Neural progenitor cell (in vitro differentiated cells): ENCODE data around the gene TGDS. TPM values are rescaled to one million over a fixed set of nuclear protein-coding genes. Genes with fewer than 3 reads are reported as not detected.

ENCODE experiments used
- DNase-seq: peaks from one replicate; pipeline ENCODE4 v3.0.0-alpha.2; 2016; ENCODE audit warnings: low spot score
- H2AFZ ChIP-seq: fragments of 200-600 bp; sonication (generic); replicated peaks from 2 replicates; pipeline ENCODE4 v1.6.1; 2016; ENCODE audit warnings: antibody characterized with exemption
- H3F3A ChIP-seq: fragments of 200-600 bp; sonication (generic); 2 replicates; pipeline ENCODE4 v1.6.1; 2016; ENCODE audit warnings: antibody characterized with exemption, low read depth
- H3K27ac ChIP-seq: fragments of 200-600 bp; sonication (generic); 2 replicates; pipeline ENCODE4 v1.5.1; 2016; ENCODE audit warnings: mild to moderate bottlenecking
- H3K27me3 ChIP-seq: fragments of 200-600 bp; sonication (generic); 2 replicates; pipeline ENCODE4 v1.6.1; 2016; ENCODE audit warnings: mild to moderate bottlenecking, moderate library complexity
- H3K36me3 ChIP-seq: fragments of 200-600 bp; sonication (generic); 2 replicates; pipeline ENCODE4 v1.5.1; 2016
- H3K4me1 ChIP-seq: fragments of 200-600 bp; sonication (generic); 2 replicates; pipeline ENCODE4 v1.6.1; 2016; ENCODE audit warnings: mixed run types
- H3K4me2 ChIP-seq: fragments of 200-600 bp; sonication (generic); 2 replicates; pipeline ENCODE4 v1.6.1; 2016
- H3K4me3 ChIP-seq: fragments of 200-600 bp; sonication (generic); 2 replicates; pipeline ENCODE4 v1.5.1; 2016
- H3K79me2 ChIP-seq: fragments of 200-600 bp; sonication (generic); 2 replicates; pipeline ENCODE4 v1.6.1; 2016; ENCODE audit warnings: low read depth
- H3K9ac ChIP-seq: fragments of 200-600 bp; sonication (generic); 2 replicates; pipeline ENCODE4 v1.6.1; 2016
- H3K9me3 ChIP-seq: fragments of 200-600 bp; sonication (generic); 2 replicates; pipeline ENCODE4 v1.5.1; 2016; ENCODE audit warnings: low read depth
- H4K20me1 ChIP-seq: fragments of 200-600 bp; sonication (generic); 2 replicates; pipeline ENCODE4 v1.6.1; 2016; ENCODE audit warnings: low read depth
- H3K27ac Mint-ChIP-seq: 3 replicates; pipeline ENCODE4 v1.8.0; 2021; ENCODE audit warnings: mixed read lengths
- H3K27me3 Mint-ChIP-seq: 2 replicates; pipeline ENCODE4 v1.8.0; 2022; ENCODE audit warnings: low read depth, mild to moderate bottlenecking, inconsistent platforms, moderate library complexity, mixed read lengths; ENCODE audit not compliant: insufficient read depth
- H3K36me3 Mint-ChIP-seq: 3 replicates; pipeline ENCODE4 v1.8.0; 2021; ENCODE audit warnings: mixed read lengths
- H3K4me1 Mint-ChIP-seq: 3 replicates; pipeline ENCODE4 v1.8.0; 2021; ENCODE audit warnings: mixed read lengths
- H3K4me3 Mint-ChIP-seq: 3 replicates; pipeline ENCODE4 v1.8.0; 2021; ENCODE audit warnings: mild to moderate bottlenecking, moderate library complexity, mixed read lengths
- H3K9me3 Mint-ChIP-seq: 3 replicates; pipeline ENCODE4 v1.8.0; 2020; ENCODE audit warnings: mixed read lengths
- CTCF ChIP-seq: fragments of 200-600 bp; sonication (generic); IDR thresholded peaks from 2 replicates; pipeline ENCODE4 v1.5.1; 2017; ENCODE audit warnings: antibody characterized with exemption, mild to moderate bottlenecking
- EZH2 ChIP-seq: fragments of 200-600 bp; sonication (generic); IDR thresholded peaks from 2 replicates; pipeline ENCODE4 v1.6.1; 2017; ENCODE audit warnings: antibody characterized with exemption, mild to moderate bottlenecking, moderate library complexity
- EZH2phosphoT487 ChIP-seq: fragments of 200-600 bp; sonication (generic); IDR thresholded peaks from 2 replicates; pipeline ENCODE4 v1.6.1; 2017; ENCODE audit warnings: antibody characterized with exemption
- total RNA-seq: library from RNA; depleted of rRNA; stranded (reverse); fragments of >200 nt; gene quantifications from 2 replicates; pipeline ENCODE4 v1.2.3, GENCODE V29; 2015; ENCODE audit warnings: low replicate concordance

Gene TGDS
- total RNA-seq, 1 donor from 2014 or later: 41.2 TPM

DNA sequence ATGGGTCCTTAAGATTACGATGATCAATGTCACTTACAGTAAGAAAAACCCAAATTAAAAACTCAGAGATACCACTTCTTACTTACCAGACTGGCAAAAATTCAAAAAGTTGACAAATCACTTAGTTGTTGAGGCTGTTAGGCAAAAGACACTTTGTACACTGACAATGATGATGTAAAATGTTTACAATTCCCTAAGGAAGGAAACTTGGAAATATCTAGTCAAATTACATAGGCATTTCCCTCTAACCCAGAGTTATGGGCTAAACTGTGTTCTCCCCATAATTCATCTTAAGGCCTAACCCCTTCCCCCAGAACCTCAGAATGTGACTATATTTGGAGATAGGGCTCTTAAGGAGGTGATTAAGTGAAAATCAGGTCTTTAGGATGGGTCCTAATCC lies 12.0 kb downstream of the TGDS start:
- Histone ChIP-seq H3K4me1 (no peaks in the 10 kb centered on the region), H3K4me2 (no peak overlapping the region), H3K4me3 (no peak overlapping the region), H3K9me3 (no peaks in the 10 kb centered on the region), H3K27ac (no peak overlapping the region), H3F3A (no peaks in the 10 kb centered on the region), H3K79me2 (peaks cover 5% of the 10 kb centered on the region), H3K27me3 (no peaks in the 10 kb centered on the region), H4K20me1 (no peaks in the 10 kb centered on the region), H3K9ac (no peak overlapping the region), H2AFZ (no peak overlapping the region), H3K36me3 (peaks cover 20% of the 10 kb centered on the region)
- Mint-ChIP-seq H3K9me3 (peaks cover 9% of the 10 kb centered on the region), H3K27ac (no peak overlapping the region), H3K4me3 (no peak overlapping the region), H3K27me3 (no peaks in the 10 kb centered on the region), H3K4me1 (no peaks in the 10 kb centered on the region), H3K36me3 (peaks cover 52% of the 10 kb centered on the region)
- TF ChIP-seq EZH2: no peak
- no peak for TF ChIP-seq CTCF
- no peak for TF ChIP-seq EZH2phosphoT487
- DNase-seq: no peak

GRCh38 chr13:94579063-94579462 lies 16.9 kb downstream of the TGDS start:
- no peaks in the 10 kb centered on the region for H3F3A ChIP-seq
- H3K9ac ChIP-seq: no peak overlapping the region
- TF ChIP-seq EZH2phosphoT487: no peak
- no peak for TF ChIP-seq CTCF
- no peak for TF ChIP-seq EZH2
- H3K36me3 ChIP-seq: peaks cover 44% of the 10 kb centered on the region
- peaks cover 4% of the 10 kb centered on the region for H3K9me3 Mint-ChIP-seq
- H3K4me3 ChIP-seq: no peak overlapping the region
- no peak overlapping the region for H3K27ac ChIP-seq
- H3K36me3 Mint-ChIP-seq: peaks cover 40% of the 10 kb centered on the region
- no peak for DNase-seq
- no peak overlapping the region for H3K27ac Mint-ChIP-seq
- no peaks in the 10 kb centered on the region for H3K27me3 Mint-ChIP-seq
- H3K79me2 ChIP-seq: no peaks in the 10 kb centered on the region
- no peaks in the 10 kb centered on the region for H3K4me1 ChIP-seq
- no peaks in the 10 kb centered on the region for H3K9me3 ChIP-seq
- H3K27me3 ChIP-seq: no peaks in the 10 kb centered on the region
- no peaks in the 10 kb centered on the region for H3K4me1 Mint-ChIP-seq
- H4K20me1 ChIP-seq: no peaks in the 10 kb centered on the region
- H2AFZ ChIP-seq: no peak overlapping the region
- no peak overlapping the region for H3K4me3 Mint-ChIP-seq
- H3K4me2 ChIP-seq: no peak overlapping the region

GRCh38 chr13:94569615-94570014 lies 26.3 kb downstream of the TGDS start:
- peaks cover 34% of the 10 kb centered on the region for H3K36me3 Mint-ChIP-seq
- Histone ChIP-seq H3K4me3 (no peak overlapping the region), H3K9me3 (no peaks in the 10 kb centered on the region), H3K27me3 (no peaks in the 10 kb centered on the region), H3K4me1 (no peaks in the 10 kb centered on the region), H3K79me2 (no peaks in the 10 kb centered on the region), H3K9ac (no peak overlapping the region), H3K36me3 (peaks cover 4% of the 10 kb centered on the region), H3K27ac (no peak overlapping the region), H4K20me1 (no peaks in the 10 kb centered on the region), H2AFZ (no peak overlapping the region), H3F3A (no peaks in the 10 kb centered on the region), H3K4me2 (no peak overlapping the region)
- H3K27me3 Mint-ChIP-seq: peaks cover 5% of the 10 kb centered on the region
- no peak overlapping the region for H3K27ac Mint-ChIP-seq
- no peak for TF ChIP-seq EZH2phosphoT487
- no peak for TF ChIP-seq EZH2
- no peak for TF ChIP-seq CTCF
- no peak overlapping the region for H3K4me3 Mint-ChIP-seq
- DNase-seq: no peak
- no peaks in the 10 kb centered on the region for H3K4me1 Mint-ChIP-seq
- H3K9me3 Mint-ChIP-seq: no peaks in the 10 kb centered on the region

DNA sequence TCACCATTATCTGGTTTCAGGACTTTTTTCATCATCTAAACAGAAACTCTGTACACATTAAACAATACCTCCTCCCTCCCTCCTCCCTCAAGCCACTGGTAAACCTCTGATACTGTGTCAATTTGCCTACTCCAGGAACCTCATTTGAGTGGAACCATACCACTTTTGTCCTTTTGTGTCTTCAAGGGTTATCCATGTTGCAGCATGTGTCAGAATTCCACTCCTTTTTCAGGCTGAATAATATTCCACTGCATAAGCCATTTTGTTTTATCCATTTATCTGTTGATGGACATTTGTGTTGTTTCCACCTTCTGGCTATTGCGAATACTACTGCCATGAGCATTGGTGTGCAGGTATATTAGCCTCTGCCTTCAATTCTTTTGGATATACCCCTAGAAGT lies 27.5 kb downstream of the TGDS start:
- Histone ChIP-seq H3F3A (no peaks in the 10 kb centered on the region), H2AFZ (no peak overlapping the region), H3K9me3 (no peaks in the 10 kb centered on the region), H3K27ac (no peak overlapping the region), H3K27me3 (no peaks in the 10 kb centered on the region), H3K36me3 (no peaks in the 10 kb centered on the region), H3K4me2 (no peak overlapping the region), H3K79me2 (no peaks in the 10 kb centered on the region), H4K20me1 (no peaks in the 10 kb centered on the region), H3K4me3 (no peak overlapping the region), H3K4me1 (no peaks in the 10 kb centered on the region), H3K9ac (no peak overlapping the region)
- Mint-ChIP-seq H3K36me3 (peaks cover 27% of the 10 kb centered on the region), H3K4me3 (no peak overlapping the region), H3K27me3 (peaks cover 5% of the 10 kb centered on the region), H3K4me1 (no peaks in the 10 kb centered on the region), H3K9me3 (no peaks in the 10 kb centered on the region), H3K27ac (no peak overlapping the region)
- no peak for DNase-seq
- TF ChIP-seq EZH2 (no peak), CTCF (no peak)
